Jurkat, Clone E6-1 (cell line): ENCODE measurements around the gene NDUFAF8.

Experiments
- DNase-seq: peaks from one replicate; pipeline ENCODE4 v3.0.0-alpha.2; 2011; ENCODE audit warnings: low read depth, low spot score
- H3K4me3 ChIP-seq: 2 replicates; pipeline ENCODE4 v1.5.1; 2011; ENCODE audit warnings: mild to moderate bottlenecking, low read length, control low read depth, moderate library complexity

Gene NDUFAF8

DNA sequence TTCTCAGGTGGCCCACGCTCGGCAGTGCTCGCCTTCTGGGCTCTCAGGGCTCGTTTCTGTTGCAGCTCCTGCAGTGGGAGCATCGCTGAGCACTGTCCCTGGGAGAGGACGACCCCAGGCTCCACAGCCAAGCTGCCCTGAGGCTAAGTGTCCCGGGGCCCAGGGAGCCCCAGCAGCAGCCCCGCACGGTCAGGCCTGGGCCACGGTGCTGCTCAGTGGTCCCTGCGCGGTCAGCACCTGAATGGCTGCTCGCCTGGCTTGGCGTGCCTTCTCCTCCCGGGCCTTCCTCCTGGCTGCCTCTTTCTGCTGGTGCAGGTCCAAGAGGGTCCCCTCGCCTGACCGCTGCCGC lies 39.7 kb upstream of the NDUFAF8 start:
- H3K4me3 ChIP-seq, result no peak overlapping the region
- no peak for DNase-seq

DNA sequence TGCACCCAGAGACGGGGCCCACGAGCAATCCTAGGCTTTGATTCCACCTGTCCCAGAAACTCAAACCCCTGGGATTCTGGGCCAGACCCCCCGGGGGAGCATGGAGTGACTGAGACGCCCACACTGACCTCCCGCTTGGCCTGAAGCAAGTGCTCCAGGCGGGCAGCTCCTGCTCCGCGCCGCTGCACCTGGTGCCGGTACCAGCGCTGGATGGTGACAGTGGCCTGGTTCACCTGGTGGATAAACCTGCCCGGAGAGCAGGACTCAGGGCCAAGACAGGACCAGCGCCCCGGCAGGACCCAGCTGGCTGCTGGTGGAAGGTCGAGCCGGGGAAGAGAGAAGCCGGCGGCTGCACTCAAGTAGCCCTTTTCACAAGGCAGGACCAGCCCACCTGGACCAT lies 38.9 kb upstream of the NDUFAF8 start:
- DNase-seq, result no peak
- no peak overlapping the region for H3K4me3 ChIP-seq

DNA sequence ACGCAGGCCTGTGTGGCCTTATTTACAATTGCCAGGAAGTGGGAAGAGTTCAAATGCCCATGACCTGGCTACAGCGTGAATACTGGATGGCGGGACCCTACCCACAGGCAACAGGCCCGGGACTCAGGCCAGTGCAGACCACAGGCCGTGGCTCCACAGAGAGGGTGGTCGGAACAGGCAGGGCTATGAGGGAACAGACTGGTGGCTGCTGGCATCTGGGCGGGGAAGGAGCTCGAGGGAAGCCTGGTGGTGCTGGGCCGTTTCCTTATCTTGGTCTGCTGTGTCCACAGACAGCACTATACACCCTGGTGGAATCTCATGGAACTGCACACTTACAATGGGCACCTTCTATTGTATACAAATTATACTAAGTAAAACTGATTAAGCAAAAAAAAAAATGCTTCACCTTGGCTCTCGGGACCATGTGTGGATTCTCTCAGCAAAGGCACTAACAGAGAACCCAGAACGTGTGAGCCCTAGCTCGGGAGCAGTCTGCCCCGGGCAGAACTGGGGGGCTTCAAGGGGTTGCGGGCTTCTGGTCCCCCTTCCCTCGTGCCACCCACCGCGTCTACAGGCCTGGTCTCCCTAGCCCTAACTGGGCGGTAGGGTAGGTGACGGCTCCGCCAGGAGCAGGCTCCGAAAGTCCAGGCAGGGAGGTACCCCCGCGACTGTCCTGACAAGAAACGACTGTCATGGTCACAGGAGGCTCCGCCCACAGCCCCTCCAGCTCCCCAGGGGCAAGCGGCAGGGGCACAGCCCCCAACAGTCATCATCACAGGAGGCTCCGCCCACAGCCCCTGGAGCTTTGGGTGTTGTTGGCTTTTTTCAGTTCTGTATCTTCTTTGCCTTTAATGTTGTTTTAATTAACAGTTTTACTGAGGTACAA lies 38.2 kb upstream of the NDUFAF8 start:
- peak; percentile 58 for DNase-seq
- H3K4me3 ChIP-seq, result no peak overlapping the region

DNA sequence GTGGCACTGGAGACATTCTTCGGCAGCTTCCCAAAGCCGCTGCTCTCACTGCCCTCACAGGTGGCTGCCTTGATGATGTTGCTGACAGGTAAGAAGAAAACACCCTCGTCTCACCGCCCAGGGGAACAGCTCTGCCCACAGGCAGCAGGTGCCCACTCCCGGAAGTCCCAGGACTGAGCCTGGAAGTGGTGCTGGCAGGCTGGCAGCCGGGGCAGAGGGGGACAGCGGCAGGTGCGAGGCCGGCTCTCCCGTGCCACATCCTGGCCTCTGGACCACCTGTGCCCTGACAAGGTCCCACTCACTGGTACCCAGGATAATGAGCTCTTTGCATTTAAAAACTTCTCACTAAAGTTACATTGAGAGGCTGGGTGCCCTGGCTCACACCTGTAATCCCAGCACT lies 36.8 kb upstream of the NDUFAF8 start:
- no peak overlapping the region for H3K4me3 ChIP-seq
- no peak for DNase-seq

DNA sequence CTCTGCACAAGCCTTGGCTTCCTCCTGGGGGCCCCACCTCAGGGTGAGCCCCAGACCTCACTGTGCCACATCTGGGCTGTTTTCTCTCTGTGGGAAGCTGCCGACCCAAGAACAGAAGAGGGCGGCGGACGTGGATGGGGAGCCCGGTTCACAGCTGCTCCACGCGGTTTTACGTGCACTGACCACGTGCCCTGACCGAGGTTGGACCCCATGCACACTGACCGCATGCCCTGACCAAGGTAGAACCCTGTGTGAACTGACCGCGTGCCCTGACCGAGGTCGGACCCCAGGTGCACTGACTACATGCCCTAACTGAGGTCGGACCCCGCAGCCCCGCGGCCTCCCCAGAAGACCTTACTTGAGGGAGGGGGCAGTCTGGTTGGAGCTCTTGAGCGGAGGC lies 36.0 kb upstream of the NDUFAF8 start:
- no peak for DNase-seq
- H3K4me3 ChIP-seq, result no peak overlapping the region

DNA sequence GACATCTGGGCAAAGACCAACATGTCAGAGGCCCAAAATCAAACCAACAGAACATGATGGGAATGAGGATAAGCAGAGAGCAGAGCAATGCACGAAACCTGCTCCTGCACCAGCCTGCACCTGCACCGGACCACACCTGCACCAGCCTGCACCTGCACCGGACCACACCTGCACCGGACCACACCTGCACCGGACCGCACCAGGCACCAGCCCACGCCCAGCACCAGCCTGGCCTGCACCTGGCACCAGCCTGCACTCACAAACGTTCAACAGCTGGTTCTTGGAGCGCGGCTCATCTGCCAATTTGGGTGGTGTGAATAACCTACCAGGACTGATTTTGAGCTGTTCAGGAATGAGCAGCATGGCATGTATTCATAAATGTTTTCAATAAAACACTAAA lies 34.5 kb upstream of the NDUFAF8 start:
- H3K4me3 ChIP-seq, result no peak overlapping the region
- no peak for DNase-seq

DNA sequence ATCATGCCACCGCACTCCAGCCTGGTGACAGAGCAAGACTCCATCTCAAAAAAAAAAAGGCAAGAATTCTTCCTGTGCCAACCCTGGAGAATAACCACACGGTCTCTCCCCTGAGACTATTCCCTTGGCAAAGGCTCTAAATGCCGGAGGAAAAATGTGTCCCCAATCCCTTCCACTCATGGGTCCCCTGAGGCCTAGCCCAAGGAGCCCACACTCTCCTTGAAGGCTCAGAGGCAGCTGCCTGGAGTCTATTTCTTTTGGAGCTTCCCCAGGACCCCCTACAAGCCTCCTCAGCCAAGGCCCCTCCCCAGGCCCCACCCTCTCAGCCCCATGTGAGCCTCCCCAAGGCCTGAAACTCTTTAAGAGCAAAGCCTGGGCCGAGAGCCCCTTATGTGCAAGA lies 33.0 kb upstream of the NDUFAF8 start:
- no peak for DNase-seq
- no peak overlapping the region for H3K4me3 ChIP-seq

DNA sequence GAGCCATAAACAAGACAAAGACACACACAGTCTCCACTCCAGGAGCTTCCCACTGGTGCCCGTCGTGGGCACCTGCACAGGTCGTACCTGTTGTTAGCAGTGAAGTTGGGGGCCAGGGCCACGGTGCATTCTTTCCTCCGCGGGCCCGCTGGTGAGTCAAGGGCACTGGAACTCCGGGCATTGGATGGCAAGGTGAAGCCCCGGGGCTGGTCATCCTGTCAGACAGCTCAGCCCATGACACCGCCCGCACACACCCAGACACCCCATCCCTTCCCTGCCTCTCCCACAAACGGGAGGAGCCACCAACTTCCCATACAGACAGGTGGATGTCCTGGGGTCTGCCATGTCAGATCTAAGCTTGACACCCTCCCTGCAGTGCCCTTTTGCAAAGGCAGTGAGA lies 32.5 kb upstream of the NDUFAF8 start:
- DNase-seq, result no peak
- H3K4me3 ChIP-seq, result no peak overlapping the region

DNA sequence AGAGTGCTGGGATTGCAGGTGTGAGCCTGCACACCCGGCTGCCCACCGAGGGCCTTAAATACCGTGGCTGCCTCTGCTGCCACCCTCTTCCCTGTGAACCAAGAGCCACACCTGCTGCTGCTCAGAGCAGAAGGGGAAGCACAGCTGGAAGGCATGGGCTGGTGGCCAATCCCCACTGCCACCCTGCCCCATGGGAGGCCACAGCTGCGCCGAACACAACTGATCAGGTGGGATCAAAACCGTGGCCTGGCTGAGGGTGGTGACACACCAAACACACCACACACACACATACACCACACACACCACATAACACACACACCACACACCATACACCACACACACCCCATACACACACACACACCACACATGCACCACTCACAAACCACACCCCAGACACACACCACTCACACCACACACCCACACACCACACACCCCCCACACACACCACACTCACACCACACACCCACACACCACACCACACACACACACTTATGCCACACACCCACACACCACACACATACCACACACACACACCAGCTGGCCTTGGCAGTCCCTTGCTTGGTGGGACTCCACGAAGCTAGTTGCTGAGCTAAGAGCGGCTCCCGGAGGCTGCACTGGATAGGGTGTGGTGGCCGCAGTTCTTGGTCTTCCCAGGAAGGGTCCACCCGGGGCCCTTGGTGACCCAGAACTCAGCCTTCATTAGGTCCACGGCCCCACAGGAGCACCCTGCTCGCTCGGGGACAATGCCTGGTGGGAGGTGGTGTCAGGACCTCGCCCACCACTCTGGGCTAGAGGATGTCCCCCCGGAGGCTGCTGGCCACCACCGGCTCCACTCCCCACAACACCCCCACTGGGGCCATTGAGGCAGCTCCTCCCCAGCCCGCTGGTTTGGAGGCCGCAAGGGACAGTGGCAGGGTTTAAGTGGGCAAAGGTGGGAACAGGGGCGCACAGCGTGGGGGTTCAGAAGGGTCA lies 31.2 kb upstream of the NDUFAF8 start:
- H3K4me3 ChIP-seq, result no peak overlapping the region
- peak; percentile 37 for DNase-seq

DNA sequence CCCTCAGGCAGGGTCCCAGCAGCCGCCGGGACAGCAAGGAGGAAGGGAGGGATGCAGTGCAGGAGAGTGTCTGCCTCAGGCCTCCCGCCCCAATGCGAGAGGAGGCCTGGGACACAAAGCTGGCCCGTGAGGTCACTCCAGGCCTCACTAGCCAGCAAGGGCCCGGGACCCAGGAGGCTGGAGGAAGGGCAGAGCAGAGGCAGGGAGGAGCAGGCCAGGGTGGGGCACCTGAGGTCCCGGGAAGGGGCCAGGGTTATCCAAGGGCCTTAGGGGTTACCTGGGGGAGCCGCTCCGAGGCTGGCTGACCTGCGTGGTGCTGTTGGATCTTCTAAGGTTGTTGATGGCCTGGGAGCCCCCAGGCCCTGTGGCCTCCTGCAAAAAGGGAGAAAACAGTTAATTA lies 30.5 kb upstream of the NDUFAF8 start:
- no peak for DNase-seq
- H3K4me3 ChIP-seq, result no peak overlapping the region

DNA sequence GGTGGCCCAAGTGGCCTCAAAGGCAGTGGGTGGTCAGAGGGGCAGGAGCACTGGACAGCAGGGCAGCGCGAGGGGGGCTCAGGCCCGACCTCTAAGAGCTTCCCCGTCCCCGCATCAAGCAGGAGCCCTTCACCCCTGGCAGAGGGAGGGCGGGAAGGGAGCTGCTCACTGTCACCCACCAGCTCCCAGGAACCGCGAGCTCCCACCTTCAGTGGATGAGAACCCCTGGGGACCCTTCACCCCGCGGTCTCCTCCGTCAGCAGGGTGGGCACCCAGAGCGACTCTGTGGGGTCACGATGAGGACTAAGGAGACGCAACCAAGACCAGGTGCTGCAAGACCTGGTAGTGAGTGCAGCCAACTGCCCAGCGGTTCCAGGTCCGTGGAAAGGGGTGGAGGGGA lies 30.0 kb upstream of the NDUFAF8 start:
- no peak overlapping the region for H3K4me3 ChIP-seq
- DNase-seq, result no peak

DNA sequence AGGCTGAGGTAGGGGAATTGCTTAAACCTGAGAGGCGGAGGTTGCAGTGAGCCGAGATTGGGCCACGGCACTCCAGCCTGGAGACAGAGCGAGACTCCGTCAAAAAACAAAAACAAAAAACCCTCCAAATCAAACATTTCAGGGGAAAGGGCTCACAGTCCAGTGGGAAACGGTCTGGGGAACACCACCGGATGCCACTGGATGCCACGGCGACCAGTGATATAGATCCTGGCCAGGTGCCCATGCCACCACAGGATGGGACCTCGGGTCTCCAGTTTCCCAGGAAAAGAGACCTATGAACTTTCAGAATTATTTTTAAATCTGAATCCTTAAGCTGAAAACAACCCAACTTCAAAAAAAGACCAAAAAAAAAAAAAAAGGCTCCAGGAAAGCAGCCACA lies 28.7 kb upstream of the NDUFAF8 start:
- DNase-seq, result no peak

DNA sequence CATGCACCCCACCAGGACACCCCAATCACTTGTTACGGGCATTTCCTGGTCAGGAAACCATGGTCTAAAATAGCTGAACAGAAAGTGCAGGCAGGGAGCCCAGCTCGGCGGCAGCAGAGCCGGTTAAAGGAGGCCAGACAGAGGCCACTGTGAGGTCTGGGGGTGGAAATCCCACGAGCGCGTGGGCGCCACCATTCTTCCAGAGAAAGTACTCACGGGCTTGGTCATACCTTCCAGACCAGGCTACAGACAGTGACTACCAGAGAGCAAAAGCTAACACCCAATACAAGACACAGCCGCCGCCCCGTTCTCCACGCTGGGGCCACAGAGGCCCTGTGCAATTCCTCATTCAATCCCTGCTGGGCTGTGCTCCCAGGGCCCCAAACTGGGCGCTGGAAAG lies 28.2 kb upstream of the NDUFAF8 start:
- H3K4me3 ChIP-seq, result no peak overlapping the region
- no peak for DNase-seq

More for the DNA sequence above, 28.7 kb upstream of the NDUFAF8 start:
- H3K4me3 ChIP-seq, result no peak overlapping the region

DNA sequence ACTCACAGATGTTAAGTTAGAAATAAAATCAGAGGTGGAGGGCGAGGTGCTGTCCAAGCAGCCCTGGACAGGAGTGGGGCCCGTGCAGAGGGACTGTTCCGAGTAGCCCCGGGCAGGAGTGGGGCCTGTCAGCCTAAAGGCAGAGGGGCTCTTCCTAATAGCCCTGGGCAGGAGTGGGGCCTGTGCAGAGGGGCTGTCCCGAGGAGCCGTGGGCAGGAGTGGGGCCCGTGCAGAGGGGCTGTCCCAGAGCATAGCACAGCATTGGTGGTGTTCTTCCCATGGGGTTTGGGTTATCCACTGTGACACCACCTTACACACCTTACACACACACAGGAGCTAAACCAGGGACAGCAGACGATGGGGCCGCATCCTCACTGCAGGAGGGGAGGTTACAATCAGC lies 26.8 kb upstream of the NDUFAF8 start:
- no peak for DNase-seq
- no peak overlapping the region for H3K4me3 ChIP-seq

DNA sequence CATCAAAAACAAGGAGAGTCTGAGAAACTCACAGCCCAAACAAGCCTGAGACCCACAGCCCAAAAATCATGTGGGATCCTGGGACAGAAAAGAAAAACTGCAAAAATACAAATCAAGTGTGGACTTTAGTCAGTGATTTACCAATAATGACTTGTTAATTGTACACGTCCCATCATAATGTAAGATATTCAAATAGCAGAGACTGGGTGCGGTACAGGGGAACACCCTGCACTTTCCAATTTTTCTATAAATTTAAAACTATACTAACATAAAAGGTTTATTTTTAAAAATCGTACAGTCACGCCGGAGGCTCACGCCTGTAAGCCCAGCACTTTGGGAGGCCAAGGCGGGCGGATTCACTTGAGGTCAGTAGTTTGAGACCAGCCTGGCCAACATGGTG lies 25.1 kb upstream of the NDUFAF8 start:
- H3K4me3 ChIP-seq, result no peak overlapping the region
- no peak for DNase-seq

DNA sequence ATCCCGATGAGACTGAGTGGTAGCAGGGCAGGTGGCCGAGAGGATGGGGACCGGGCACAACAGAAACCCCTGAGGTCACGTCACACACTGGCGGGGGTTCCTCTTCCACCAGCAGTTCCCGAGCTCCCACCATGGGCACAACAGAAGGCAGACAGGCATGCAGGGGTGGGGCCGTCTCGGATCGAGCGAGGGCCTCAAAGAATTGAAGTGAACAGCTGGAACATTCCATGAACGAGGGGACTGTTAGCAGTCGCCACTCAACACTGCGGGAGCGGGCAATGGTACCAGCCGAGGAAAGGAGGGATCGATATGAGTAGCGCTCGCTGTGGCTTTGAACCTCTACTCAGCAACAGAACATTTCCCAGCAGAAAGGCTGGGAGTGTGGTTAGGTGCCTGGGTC lies 21.6 kb upstream of the NDUFAF8 start:
- no peak overlapping the region for H3K4me3 ChIP-seq
- no peak for DNase-seq

DNA sequence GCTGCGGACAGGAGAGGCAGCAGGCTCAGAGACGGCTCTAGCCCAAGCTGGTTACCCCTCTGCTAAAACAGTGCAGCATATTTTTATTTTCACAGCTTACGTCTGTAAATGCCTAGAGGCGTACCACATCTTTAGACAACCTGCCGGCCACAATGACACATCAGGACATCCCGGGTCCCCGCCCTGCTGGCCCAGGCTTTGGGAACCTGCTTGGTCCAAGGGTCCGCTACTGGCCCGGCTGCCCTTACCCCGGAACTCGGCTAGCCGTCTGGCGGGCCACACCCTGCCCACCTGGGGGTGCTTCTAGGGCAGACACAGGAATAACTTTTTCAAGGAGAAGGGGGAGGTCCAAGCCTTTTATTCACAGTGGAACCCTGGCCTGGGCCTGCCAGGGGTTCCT lies 20.7 kb upstream of the NDUFAF8 start:
- DNase-seq, result no peak
- H3K4me3 ChIP-seq, result no peak overlapping the region

DNA sequence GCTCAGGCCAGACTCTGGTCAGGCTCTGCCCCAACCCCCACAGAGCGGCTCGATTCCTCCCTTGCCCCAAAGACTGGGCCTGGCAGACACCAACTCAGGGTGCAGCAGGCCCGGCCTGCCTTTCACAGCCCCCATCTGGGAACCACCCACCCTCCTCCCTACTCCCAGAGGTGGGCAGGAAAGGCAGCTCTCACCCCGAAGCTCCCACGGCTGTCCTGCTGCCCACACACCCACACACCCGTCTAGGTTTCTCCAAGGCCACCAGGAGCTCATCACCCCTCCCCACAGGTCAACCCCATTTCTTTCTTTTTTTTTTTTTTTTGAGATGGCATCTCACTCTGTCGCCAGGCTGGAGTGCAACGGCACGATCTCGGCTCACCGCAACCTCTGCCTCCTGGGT lies 20.1 kb upstream of the NDUFAF8 start:
- no peak for DNase-seq
- no peak overlapping the region for H3K4me3 ChIP-seq

DNA sequence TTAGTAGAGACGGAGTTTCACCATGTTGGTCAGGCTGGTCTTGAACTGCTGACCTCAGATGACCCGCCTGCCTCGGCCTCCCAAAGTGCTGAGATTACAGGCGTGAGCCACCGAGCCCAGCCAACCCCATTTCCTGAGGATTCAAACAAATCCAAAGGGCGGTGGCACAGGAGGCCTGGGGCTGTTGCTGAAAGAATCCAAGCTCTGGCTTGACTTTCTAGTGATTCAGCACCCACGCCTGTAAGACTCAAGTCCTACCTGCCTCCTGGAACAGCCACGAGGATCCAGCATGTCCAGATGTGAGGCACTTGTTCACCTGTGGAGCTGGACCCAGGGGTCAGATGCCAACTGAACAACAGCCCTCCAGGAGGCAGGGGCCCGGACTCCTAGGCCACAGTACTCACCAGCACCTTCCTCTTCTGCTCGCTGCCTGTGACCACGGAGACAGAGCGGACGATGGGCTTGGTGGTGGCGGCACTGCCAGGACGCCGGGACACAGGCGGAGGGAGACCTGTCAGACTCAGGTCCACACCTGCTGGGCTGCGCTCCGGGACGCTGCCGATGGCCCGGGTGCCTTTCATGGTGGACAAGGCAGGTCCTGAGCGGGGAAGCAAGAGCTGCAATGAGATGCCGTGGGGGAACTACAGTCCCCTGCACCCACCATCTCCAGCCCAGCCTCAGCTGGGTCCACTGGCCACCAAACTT lies 19.5 kb upstream of the NDUFAF8 start:
- no peak overlapping the region for H3K4me3 ChIP-seq
- DNase-seq, result no peak

DNA sequence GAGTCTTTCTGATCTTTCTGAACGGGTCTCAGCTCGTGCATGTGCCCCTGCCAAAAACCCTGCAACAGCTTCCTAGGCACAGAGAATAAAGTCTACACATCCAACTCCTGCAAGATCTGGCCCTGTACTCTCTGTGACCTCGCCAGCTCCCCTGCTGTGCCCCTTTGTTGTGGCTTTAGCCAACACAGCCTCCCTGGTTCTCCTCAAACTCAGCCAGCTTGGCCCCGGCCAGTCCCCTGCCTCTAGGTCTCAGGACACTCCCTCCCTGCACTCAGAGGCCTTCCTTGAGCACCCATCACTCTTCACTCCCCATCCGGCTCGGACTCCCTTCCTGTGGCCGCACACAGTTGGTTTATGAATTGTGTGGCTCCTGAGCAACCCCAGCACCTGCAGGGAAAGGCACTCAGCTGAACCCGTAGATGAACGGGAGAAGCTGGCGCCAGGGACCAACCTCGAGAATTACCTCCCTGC lies 17.7 kb upstream of the NDUFAF8 start:
- peak overlapping the region; percentile 71 for H3K4me3 ChIP-seq

More for the DNA sequence above, 17.7 kb upstream of the NDUFAF8 start:
- no peak for DNase-seq
